HG03520 (cell line): ENCODE data around the gene FAM151B.

ENCODE experiments used
- ATAC-seq: cut with Tn5 transposase; IDR thresholded peaks from one replicate; pipeline ENCODE4 v1.9.1; 2021; ENCODE audit warnings: mild to moderate bottlenecking, moderate library complexity; ENCODE audit not compliant: unreplicated experiment

FAM151B gene

DNA sequence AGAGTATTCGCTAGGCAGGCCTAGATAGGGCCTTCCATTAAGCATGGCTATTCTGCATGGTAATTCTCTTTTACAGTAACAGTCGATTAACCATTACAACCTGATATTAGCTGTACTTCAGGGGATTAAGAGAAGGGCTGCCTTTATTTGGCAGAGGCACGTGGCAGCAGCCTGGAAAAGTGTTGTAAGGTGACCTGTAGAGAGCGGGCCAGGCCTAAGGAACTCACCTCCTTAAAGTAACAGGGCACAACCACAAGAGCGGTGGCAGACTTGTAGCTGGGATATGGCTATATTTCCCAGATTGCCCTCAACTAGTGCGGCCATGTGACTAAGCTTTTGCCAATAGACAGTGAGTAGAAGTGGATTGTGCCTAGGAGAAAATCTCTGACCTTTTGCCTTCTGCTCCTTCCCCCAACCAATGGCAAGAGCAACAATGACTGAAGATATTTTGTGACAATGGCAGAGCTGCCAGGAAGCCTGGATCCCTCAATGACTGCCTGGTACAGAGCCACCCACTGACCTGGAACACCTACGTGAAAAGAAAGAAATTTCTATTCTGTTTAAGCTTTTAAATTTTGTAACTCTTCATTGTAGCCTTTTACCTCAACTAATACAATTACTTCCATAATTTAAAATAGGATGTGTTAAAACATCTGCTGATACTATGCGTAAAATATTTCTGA is 101.1 kb downstream of the FAM151B start:
- ATAC-seq: no peak

DNA sequence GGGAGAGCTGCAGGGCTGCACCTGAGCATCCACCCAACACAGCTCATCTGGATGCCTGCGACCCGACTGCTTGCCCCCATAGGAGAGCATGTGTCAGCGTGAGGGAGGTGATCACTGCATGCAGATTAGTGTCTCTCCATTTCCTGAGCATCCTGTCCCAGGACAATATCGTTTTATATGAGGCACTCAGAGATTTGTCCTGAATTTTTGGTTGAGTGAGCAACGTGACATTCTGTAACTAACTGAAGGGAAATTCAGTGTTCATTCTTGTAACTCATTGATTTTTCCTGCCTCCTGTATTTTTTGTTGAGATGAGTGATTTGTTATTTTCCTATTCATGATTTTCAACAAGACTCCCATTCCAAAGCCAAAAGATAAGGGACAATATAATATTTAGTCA is 102.9 kb downstream of the FAM151B start:
- no peak for ATAC-seq

DNA sequence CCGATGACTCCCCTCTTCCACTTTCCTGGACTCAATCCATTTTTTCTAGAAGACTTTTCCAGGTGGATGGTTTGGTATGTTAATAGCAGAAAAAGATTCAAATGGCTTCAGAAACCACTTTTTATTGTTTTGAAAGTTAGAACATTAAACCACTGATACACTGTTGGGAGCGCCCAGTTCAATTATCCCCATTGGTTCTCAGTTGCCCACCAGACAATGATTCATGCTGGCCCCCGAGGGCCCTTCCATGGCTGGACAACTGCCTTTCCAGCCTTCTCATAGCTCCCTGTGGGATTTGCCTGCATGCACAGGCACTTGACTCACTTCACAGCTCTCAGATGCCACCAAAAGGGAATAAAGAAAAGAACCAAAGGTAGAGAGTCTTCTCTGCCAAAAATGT is 103.5 kb downstream of the FAM151B start:
- ATAC-seq: no peak

DNA sequence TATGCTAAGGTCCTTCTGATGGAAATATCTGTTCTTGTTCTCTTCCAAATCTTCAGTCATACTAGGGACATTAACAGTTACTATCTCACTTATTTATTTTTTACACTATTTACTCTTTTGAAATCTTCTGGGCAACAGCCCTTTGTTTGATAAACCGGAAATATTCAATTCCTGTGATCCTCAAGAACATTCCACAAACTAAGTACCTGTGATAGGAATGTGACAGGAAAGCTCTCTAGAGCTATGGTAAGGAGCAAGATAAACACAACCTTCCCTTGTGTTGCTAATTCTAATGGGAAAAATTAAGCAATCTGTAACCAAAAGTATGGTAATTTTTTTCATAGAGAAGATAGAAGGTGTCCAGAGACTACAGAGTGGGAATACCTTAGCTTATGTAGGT is 104.2 kb downstream of the FAM151B start:
- ATAC-seq: no peak
